ENCODE results near the gene TRAK1.
A peak's percentile ranks its signal among the peaks of the same experiment; 100 is the strongest.

The TRAK1 gene

GRCh38 chr3:42128526-42128925 is 37.4 kb downstream of the TRAK1 start:
- DNase-seq = no peak

GRCh38 chr3:42129014-42129953 is 38.1 kb downstream of the TRAK1 start:
- no peak for DNase-seq

- DNase-seq = no peak
Measured at GRCh38 chr3:42130007-42130328, 38.8 kb downstream of the TRAK1 start.

GRCh38 chr3:42130329-42131070 is 39.3 kb downstream of the TRAK1 start:
- DNase-seq = no peak

- no peak for DNase-seq
Measured at GRCh38 chr3:42133500-42134298, 42.5 kb downstream of the TRAK1 start.

GRCh38 chr3:42134867-42135464 is 43.8 kb downstream of the TRAK1 start:
- DNase-seq = no peak

- DNase-seq = no peak
Measured at GRCh38 chr3:42139621-42140453, 48.7 kb downstream of the TRAK1 start.

- no peak for DNase-seq
Measured at GRCh38 chr3:42140665-42141203, 49.6 kb downstream of the TRAK1 start.

- DNase-seq = no peak
Measured at GRCh38 chr3:42143440-42143839, 52.3 kb downstream of the TRAK1 start.

GRCh38 chr3:42144209-42144608 is 53.1 kb downstream of the TRAK1 start:
- DNase-seq = no peak

GRCh38 chr3:42148086-42148848 is 57.1 kb downstream of the TRAK1 start:
- no peak for DNase-seq

- peak; percentile 88 for DNase-seq
Measured at GRCh38 chr3:42148982-42149432, 57.9 kb downstream of the TRAK1 start.

- no peak for DNase-seq
Measured at GRCh38 chr3:42149532-42149931, 58.4 kb downstream of the TRAK1 start.

GRCh38 chr3:42149975-42150374 is 58.8 kb downstream of the TRAK1 start:
- no peak for DNase-seq

- no peak for DNase-seq
Measured at GRCh38 chr3:42151596-42152168, 60.5 kb downstream of the TRAK1 start.

GRCh38 chr3:42152193-42152592 is 61.0 kb downstream of the TRAK1 start:
- DNase-seq = no peak

GRCh38 chr3:42153039-42153438 is 61.9 kb downstream of the TRAK1 start:
- no peak for DNase-seq

- no peak for DNase-seq
Measured at GRCh38 chr3:42157540-42158538, 66.7 kb downstream of the TRAK1 start.

- DNase-seq = no peak
Measured at GRCh38 chr3:42159147-42159546, 68.0 kb downstream of the TRAK1 start.

All from NCI-H226 (cell line).